ENCODE measurements around the gene DRD3. TPM values are rescaled to one million over a fixed set of nuclear protein-coding genes. Genes with fewer than 3 reads are reported as not detected.

DRD3 gene
- not detected in 2 replicates for total RNA-seq

DNA sequence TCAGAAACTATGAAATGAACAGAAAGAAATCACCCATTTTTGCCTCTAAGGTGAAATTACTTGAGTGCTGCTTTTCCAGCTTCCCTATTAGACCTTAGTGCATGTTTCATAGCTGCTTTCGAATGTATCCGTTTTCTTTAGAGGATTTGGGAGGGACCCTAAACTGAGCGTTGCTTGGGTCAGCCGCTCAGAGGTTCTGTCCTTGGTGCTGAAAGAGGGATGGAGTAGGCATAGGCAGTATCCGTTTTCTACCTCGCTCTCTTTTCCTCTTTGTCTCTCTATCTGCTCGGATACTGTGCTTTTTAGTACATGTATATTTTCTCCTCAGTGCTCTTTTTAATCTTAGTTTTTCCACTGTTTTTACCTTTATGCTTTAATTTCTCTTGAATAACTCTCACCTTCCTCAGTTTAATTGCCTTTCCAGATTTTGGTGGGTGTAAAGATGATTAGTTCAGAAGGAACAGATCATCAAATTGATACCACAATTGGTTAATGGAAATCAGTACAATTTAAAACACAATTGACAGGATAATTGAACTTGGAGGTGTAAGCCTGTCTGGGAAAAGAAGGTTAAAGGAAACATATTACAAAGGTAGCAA lies at the start of gene DRD3:
Gene DRD3 (minus strand): TSS at position 283 of the 599 bp plus-strand sequence. CDS start 7,060 bp downstream, outside the sequence.
- DNase-seq (ENCODE audit: low read depth, low spot score), result no peak

DNA sequence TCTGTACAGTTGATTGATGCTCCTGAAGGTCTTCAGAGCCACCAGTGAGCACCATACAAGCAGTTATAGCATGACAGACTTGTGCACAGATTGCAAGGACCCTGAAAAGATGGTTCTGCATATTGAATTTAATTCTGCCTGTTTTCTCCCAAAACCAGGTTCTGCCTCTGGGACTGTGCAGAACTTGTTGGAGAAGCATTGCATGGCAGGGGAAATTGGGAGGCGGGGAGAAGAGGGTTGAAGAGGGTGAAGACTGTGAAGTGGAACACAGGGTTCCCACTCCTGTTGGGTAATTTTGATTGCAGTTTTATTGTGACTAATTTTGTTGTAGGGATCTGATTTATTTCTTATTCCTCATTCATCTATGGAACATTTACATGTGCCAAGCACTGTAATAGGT lies 48.2 kb upstream of the DRD3 start:
- no peak for DNase-seq (ENCODE audit: low read depth, low spot score)

DNA sequence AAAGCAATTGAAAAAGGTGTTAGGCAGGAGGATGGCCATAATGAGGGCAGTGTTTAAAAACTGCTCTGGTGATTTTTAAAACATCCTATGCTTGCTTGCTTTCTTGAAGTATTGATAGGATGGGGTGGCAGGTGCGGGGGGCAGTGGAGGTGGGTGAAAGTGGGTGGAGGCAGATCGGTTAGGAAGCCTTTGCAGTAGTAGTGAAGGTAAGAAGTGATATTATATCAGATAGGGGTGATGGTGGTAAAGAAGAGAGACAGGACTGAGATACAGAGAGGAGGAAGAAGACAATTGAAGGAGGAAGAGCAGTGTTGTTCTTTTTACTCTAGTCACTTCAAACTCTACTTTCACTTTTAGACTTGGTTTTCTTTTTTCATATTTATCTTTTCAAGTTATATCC lies 47.5 kb upstream of the DRD3 start:
- DNase-seq (ENCODE audit: low read depth, low spot score), result no peak

GRCh38 chr3:114223143-114223542 lies 44.3 kb upstream of the DRD3 start:
- DNase-seq (ENCODE audit: low read depth, low spot score), result no peak

DNA sequence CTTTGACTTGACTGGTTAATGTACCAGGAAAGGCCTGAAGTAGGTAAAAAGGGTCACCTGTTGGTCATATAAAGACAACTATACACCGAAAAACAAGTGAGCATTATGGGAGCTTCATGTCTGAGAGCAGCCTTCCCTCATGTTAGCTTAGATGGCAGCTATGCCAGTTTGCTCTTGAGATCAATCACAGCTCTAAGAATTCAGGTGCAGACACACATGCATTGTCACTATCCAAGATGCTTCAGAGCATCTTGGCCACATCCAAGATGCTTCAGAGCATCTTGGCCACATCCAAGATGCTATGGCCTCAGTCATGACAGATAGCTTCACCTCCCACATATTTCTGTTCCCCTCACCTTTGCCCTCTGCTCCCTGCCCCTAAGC lies 43.0 kb upstream of the DRD3 start:
- no peak for DNase-seq (ENCODE audit: low read depth, low spot score)

DNA sequence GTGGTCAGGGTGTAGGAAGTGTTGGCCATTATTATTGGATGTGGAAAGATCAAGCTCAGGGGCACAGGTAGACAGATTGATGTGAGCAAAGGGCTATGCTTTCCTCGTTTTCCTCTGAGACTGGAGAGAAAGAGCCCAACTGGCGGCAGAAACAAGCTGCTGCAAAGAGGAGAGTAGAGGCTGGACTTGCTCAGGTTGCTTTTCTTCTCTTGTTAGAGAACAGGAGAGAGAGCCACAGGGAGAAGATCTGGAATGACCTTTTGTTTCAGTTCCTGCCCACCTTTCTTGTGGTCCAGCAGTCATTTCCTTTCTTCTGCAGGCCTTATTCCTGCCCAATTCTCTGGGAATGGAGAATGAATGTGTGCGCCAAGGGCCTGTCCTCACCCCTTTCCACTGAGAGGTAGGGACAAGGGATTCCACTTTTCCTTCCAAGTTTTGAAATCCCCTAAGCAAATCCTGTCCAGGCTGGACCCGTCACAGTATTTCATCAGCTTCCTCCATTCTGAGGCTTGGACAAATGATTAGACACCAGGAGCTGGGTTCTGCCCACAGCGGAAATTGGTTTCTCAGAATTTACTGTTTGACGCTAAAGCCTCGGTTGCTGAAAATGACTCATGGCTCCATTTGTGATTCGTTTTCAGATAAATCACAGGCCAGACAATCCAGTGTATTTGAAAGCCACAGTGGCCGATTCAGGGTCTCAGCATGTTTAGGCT lies 42.5 kb upstream of the DRD3 start:
- no peak for DNase-seq (ENCODE audit: low read depth, low spot score)

DNA sequence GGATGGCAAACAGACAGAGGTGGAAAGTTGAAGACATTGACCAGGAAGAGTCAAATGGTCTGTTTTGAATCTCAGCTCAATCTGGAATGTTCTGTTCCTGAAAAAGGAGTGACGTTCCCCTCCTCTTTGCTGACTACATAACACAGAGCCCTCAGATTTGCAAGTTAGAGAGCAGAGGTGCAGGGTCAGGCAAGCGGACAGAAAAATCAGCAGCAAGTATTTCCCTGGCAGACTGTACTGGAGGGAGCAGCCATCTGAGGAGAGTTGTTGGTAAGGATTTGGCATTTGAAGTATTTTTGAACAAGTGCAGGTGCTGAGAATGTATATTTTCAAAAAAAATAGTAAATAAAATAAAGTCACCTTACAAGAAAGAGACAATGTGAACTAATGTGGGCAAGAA lies 40.9 kb upstream of the DRD3 start:
- no peak for DNase-seq (ENCODE audit: low read depth, low spot score)

DNA sequence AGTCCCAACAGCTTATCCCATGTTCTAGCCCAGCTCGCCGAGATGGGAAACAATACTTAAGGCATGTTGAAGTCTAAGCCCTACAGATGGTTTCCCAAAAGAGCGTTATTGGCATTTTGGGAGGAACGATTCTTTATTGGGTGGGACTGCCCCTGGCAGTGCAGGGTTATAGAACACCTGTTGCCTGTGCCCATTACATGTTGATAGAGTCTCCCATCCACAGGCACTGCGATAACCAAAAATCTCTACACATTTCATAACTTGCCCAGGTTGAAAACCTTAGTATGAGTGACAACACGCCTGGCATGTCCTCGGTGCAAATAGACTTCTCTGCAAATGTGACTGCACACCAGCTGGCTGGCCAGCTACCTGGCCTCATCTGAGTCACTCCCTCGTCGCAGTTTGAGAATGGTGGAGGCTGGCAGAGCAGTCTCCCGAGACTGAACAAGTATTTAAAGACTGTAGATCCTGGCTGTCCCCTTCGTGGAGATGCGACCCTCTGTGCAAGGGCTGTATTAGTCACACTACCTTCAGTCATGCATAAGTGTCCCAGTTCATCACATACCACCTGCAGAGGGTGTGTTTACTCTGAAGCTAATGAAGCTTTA lies 39.8 kb upstream of the DRD3 start:
- DNase-seq (ENCODE audit: low read depth, low spot score), result no peak

GRCh38 chr3:114218006-114218405 lies 39.2 kb upstream of the DRD3 start:
- no peak for DNase-seq (ENCODE audit: low read depth, low spot score)

- DNase-seq (ENCODE audit: low read depth, low spot score), result no peak
Measured at GRCh38 chr3:114217266-114217665, 38.4 kb upstream of the DRD3 start.

GRCh38 chr3:114216186-114216970 lies 37.5 kb upstream of the DRD3 start:
- no peak for DNase-seq (ENCODE audit: low read depth, low spot score)

- DNase-seq (ENCODE audit: low read depth, low spot score), result no peak
Measured at GRCh38 chr3:114214542-114215341, 35.9 kb upstream of the DRD3 start.

GRCh38 chr3:114213627-114214541 lies 35.0 kb upstream of the DRD3 start:
- no peak for DNase-seq (ENCODE audit: low read depth, low spot score)

DNA sequence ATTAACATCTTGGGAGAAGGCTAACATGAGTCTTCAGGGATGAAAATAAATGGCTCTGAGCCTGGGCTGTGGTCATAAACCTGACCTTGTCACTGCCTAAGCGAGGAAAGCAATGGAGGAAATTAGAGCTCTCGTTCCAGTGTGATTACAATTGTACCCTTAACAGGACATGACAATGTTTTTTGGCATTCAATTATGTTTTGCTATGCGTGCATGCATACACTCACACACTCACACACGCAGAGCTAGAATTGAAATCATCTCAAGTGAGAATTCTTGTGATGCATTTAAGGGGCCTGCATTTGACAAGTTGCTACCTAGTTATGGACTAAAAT lies 34.4 kb upstream of the DRD3 start:
- no peak for DNase-seq (ENCODE audit: low read depth, low spot score)

GRCh38 chr3:114212646-114213045 lies 33.8 kb upstream of the DRD3 start:
- DNase-seq (ENCODE audit: low read depth, low spot score), result no peak

DNA sequence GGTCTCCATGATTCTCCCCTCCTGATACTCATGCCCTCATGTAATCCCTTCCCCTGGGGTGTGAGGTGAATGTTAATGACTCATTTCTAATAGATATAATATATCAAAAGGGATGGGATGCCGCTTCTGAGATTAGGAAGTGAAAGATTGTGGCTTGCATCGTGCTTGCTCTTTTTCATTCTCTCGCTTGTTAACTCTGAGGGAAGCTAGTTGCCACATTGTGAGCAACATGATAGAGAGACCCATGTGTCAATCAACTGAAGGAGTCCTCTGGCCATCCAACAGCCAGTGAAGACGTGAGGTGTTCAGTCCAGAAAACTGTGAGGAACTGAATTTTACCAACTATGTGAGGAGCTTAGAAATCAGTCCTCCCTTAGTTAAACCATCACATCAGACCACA lies 28.9 kb upstream of the DRD3 start:
- no peak for DNase-seq (ENCODE audit: low read depth, low spot score)

DNA sequence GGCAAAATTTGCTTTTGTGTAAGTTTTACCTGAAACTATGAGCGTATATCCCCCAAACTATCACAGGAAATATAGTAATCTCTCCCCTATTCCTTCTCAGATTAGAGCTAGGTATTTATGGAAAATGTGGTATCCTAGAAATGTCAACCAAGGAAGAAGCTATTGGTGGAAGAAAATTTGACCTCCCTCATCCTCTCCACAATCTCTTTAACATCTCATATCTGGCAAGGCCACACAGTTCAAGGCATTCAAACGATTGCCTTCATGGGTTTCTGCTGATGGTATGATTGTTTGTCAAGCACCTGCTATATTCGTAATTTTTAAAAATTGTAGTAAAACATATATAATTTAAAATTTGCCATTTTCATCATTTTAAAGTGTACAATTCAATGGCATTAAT lies 27.5 kb upstream of the DRD3 start:
- no peak for DNase-seq (ENCODE audit: low read depth, low spot score)

GRCh38 chr3:114205541-114205940 lies 26.7 kb upstream of the DRD3 start:
- no peak for DNase-seq (ENCODE audit: low read depth, low spot score)

GRCh38 chr3:114194750-114195149 lies 15.9 kb upstream of the DRD3 start:
- DNase-seq (ENCODE audit: low read depth, low spot score), result no peak

DNA sequence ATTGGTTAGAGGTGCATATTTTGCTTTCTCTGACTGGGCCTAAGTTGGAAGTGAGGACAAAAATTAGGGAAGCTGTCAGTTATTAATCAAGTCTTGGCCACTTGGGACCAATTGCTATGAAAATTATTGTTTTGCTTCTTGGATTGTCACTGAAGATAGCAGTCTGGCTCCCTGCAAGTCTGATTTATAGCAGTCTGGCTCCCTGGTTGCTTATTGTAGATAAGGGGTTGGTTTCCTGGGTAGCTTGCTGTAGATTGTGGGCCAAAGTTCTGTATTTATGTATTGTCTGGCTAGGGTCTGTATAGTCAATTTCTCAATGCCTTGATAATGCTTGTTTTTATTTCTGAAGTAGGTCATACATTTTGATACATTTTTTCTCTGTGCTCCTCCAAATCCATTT lies 13.3 kb upstream of the DRD3 start:
- DNase-seq (ENCODE audit: low read depth, low spot score), result no peak

All from pulmonary artery endothelial cell (primary cell).